Measurements from ENCODE around the gene ATP5F1E.

The ATP5F1E gene

DNA sequence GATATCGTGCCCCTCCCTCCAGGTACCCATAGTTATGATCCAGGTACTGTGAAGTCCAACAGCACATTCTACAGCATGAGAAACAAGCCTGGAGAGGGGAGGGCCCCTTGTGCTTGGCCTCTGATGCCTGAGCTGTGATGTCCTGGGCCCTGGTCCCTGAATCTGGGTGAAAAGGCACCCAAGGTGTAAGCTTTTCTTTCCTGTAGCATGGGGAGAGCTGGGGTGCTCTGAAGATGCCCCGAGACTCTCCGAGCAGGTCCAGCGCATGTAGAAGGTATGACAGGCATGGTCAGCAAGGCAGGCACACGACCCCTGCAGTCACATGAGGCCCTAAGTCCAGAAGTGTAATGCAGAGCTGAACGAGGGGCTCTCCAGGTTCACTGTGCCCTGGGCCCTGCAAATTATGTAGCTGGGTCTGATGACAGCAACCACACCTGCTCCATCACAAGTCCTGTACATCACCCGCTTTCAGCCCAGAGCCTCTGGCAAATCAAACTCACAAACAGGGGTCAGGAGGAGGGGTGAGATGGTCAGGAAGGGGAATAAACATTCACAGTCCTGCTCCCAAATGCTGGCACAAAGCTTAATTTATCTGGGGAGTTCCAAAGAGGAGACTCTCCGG, 23.3 kb downstream of the ATP5F1E start:
- TF ChIP-seq CTCF (IDR thresholded peaks at IDR 0.05; ENCODE audit: low read depth, low read length): no peak
- DNase-seq (ENCODE audit: extremely low read depth, low read depth): no peak

- DNase-seq (ENCODE audit: extremely low read depth, low read depth): no peak
- no peak for TF ChIP-seq CTCF (IDR thresholded peaks at IDR 0.05; ENCODE audit: low read depth, low read length)
These were observed 24.2 kb downstream of the ATP5F1E start for GRCh38 chr20:59007665-59008511.

DNA sequence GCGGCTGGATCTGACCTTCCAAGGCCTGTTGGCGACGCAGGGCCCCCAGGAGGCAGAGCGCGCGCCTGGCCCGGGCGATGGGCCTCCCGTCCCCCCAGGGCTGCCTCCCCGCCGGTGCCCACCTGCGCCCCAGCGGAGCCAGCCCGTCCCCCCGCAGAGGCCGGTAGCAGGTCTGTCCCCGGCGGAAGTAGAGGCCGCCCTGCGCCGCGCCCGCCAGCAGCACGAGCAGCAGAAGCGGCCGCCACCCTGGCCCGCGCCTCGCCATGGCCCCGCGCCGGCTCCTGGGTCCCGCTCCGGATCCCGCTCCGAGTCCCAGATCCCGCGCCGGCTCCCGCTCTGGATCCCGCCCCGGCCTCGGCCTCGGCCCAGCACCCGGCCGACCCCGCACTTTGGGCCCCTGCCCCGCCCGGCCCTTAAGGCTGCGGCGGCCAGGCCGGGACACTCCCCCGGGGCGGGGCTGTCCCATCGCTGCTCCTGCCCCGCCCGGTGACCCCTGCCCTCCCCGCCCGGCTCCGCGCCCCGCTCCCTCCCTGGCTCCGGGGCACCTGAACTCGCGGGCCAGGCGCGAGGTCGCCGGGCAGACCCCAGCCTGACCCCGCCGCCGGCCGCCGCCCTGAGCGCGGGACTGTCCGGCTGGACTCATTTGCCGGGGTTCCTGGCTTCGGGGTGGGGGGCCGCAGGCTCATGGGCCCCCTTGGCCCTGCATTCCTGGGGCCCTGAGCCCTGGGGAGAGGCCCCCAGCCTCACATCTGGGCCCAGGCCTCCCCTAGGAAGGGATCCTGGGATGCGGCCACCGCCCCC, 25.1 kb downstream of the ATP5F1E start, which contains the start of gene CTSZ:
CTSZ (minus strand) TSS at position 391 of the 801 bp plus-strand sequence; CDS start at position 265, 126 bp downstream.
- no peak for TF ChIP-seq CTCF (IDR thresholded peaks at IDR 0.05; ENCODE audit: low read depth, low read length)
- DNase-seq (ENCODE audit: extremely low read depth, low read depth): no peak

- no peak for TF ChIP-seq CTCF (IDR thresholded peaks at IDR 0.05; ENCODE audit: low read depth, low read length)
- no peak for DNase-seq (ENCODE audit: extremely low read depth, low read depth)
These were observed 25.8 kb downstream of the ATP5F1E start for GRCh38 chr20:59006167-59006863.

- DNase-seq (ENCODE audit: extremely low read depth, low read depth): no peak
- TF ChIP-seq CTCF (IDR thresholded peaks at IDR 0.05; ENCODE audit: low read depth, low read length): no peak
These were observed 26.5 kb downstream of the ATP5F1E start for GRCh38 chr20:59005523-59006166.

GRCh38 chr20:59004763-59005522, 27.2 kb downstream of the ATP5F1E start:
- no peak for TF ChIP-seq CTCF (IDR thresholded peaks at IDR 0.05; ENCODE audit: low read depth, low read length)
- DNase-seq (ENCODE audit: extremely low read depth, low read depth): no peak
